ENCODE data around the gene TBC1D9B.
"Not testable (repeated sequence)": the region's sequence is repeated elsewhere in the genome, so short reads cannot be mapped to it uniquely, and the experiment has no call there.

TBC1D9B gene

GRCh38 chr5:179836225-179837019 lies 71.3 kb downstream of the TBC1D9B start:
- DNase-seq, result peak; percentile 52

GRCh38 chr5:179834871-179835270 lies 72.8 kb downstream of the TBC1D9B start:
- DNase-seq, result not testable (repeated sequence)

- DNase-seq, result peak; percentile 32
Observed at GRCh38 chr5:179834120-179834519, 73.6 kb downstream of the TBC1D9B start.

GRCh38 chr5:179833709-179834070 lies 74.0 kb downstream of the TBC1D9B start:
- DNase-seq, result no peak

- no peak for DNase-seq
Observed at GRCh38 chr5:179833056-179833708, 74.5 kb downstream of the TBC1D9B start.

GRCh38 chr5:179832039-179832745 lies 75.5 kb downstream of the TBC1D9B start:
- DNase-seq, result no peak

- no peak for DNase-seq
Observed at GRCh38 chr5:179830818-179831468, 76.8 kb downstream of the TBC1D9B start.

- DNase-seq, result peak; percentile 63
Observed at GRCh38 chr5:179829732-179830435, 77.8 kb downstream of the TBC1D9B start.

- DNase-seq, result no peak
Observed at GRCh38 chr5:179828756-179829421, 78.8 kb downstream of the TBC1D9B start.

GRCh38 chr5:179827680-179828079 lies 80.0 kb downstream of the TBC1D9B start:
- DNase-seq, result peak; percentile 33

GRCh38 chr5:179825655-179826182 lies 82.0 kb downstream of the TBC1D9B start:
- DNase-seq, result peak; percentile 31

- no peak for DNase-seq
Observed at GRCh38 chr5:179824745-179825112, 83.0 kb downstream of the TBC1D9B start.

- DNase-seq, result no peak
Observed at GRCh38 chr5:179823937-179824744, 83.6 kb downstream of the TBC1D9B start.

GRCh38 chr5:179822444-179822990 lies 85.2 kb downstream of the TBC1D9B start:
- DNase-seq, result no peak

- no peak for DNase-seq
Observed at GRCh38 chr5:179822059-179822432, 85.7 kb downstream of the TBC1D9B start.

- peak; percentile 96 for DNase-seq
Observed at GRCh38 chr5:179821298-179822058, 86.2 kb downstream of the TBC1D9B start.

GRCh38 chr5:179820483-179821297 lies 87.0 kb downstream of the TBC1D9B start, which contains the start of gene SQSTM1:
Gene SQSTM1, plus strand, starts transcription at chr5:179820905. Its CDS starts 32 bp downstream, at chr5:179820937.
- peak; percentile 92 for DNase-seq

GRCh38 chr5:179820127-179820482 lies 87.6 kb downstream of the TBC1D9B start:
- DNase-seq, result peak; percentile 65

Measured in DMS53 (cell line).